Kidney (tissue), 14 donors: ENCODE measurements around the gene BACH2. TPM values are rescaled to one million over a fixed set of nuclear protein-coding genes. Genes with fewer than 3 reads are reported as not detected.

Source experiments
- DNase-seq, 5 donors: peaks; one replicate each; pipeline ENCODE4 v3.0.0-alpha.2; 2013 to 2020
- FAIRE-seq: peaks from 2 replicates; lab custom pipeline; 2012; peaks lifted over from hg19 to GRCh38; lab: Jason Lieb, UNC
- H3K27ac ChIP-seq, 2 donors: one replicate each; pipeline ENCODE4 v1.7.0; 2013; ENCODE audit warnings: low read depth in 2 of 2, low read length in 2 of 2, inconsistent platforms in 1 of 2
- H3K27me3 ChIP-seq: one replicate; pipeline ENCODE4 v1.7.1; 2013; ENCODE audit warnings: low read length, inconsistent platforms; ENCODE audit not compliant: control insufficient read depth, insufficient read depth
- H3K36me3 ChIP-seq, 3 donors: one replicate each; pipeline versions ENCODE4 v1.7.0 to v1.7.1; 2013; ENCODE audit warnings: low read length in 3 of 3, control low read depth in 1 of 3, inconsistent platforms in 1 of 3; ENCODE audit not compliant: insufficient read depth in 3 of 3, control insufficient read depth in 2 of 3
- H3K4me1 ChIP-seq, 3 donors: one replicate each; pipeline versions ENCODE4 v1.7.0 to v1.7.1; 2013; ENCODE audit warnings: low read length in 3 of 3, inconsistent platforms in 1 of 3, low read depth in 1 of 3; ENCODE audit not compliant: control insufficient read depth in 2 of 3, insufficient read depth in 2 of 3
- H3K4me3 ChIP-seq, 3 donors: one replicate each; pipeline versions ENCODE4 v1.7.0 to v1.8.1; 2013; ENCODE audit warnings: low read length in 3 of 3, control low read depth in 1 of 3, inconsistent platforms in 1 of 3
- H3K9ac ChIP-seq, 3 donors: one replicate each; pipeline versions ENCODE4 v1.7.0 to v1.7.1; 2013; ENCODE audit warnings: low read length in 3 of 3, control low read depth in 1 of 3, inconsistent platforms in 1 of 3
- H3K9me3 ChIP-seq, 3 donors: one replicate each; pipeline versions ENCODE4 v1.7.0 to v1.7.1; 2013; ENCODE audit warnings: low read length in 3 of 3, control low read depth in 1 of 3, inconsistent platforms in 1 of 3; ENCODE audit not compliant: control insufficient read depth in 2 of 3, insufficient read depth in 1 of 3
- CTCF ChIP-seq: IDR thresholded peaks from 3 replicates; pipeline ENCODE4 v1.5.1; 2012; ENCODE audit warnings: mild to moderate bottlenecking, moderate library complexity, borderline replicate concordance; ENCODE audit not compliant: insufficient read depth; ENCODE audit errors: extremely low read depth
- intact Hi-C: fragments of 100-400 bp; cut with DNase I; formaldehyde crosslinking; loops from one replicate; pipeline ENCODE4 v1.11.1; 2022
- polyA plus RNA-seq: library from polyadenylated mRNA; stranded (reverse); fragments of 350-450 nt; fragmentation: Illumina TruSeq; extraction: RNeasy Lipid Tissue Mini Kit (QIAGEN cat#74804); gene quantifications from one replicate; pipeline ENCODE4 v1.2.3, GENCODE V29; 2014; ENCODE audit warnings: low read depth, low replicate concordance; ENCODE audit not compliant: insufficient read depth
- total RNA-seq: library from RNA; stranded (reverse); fragmentation: NEBNext Ultra II Directional; extraction: Animal tissue kit (Norgen Biotek cat#: 25700); gene quantifications from one replicate; pipeline ENCODE4 v1.2.1, GENCODE V29; 2021
- donor health status: control.
- donor health status: control.
- donor health status: control.
- donor health status: control.
- donor health status: control.
- donor health status: DM: yes; HTN: yes; CAD: no.
- donor health status: Normal renal cell carcinoma (clear cell type).

Gene BACH2
- total and polyA plus RNA-seq, 2 donors from 2014 or later = 0.32 to 6.9 TPM

DNA sequence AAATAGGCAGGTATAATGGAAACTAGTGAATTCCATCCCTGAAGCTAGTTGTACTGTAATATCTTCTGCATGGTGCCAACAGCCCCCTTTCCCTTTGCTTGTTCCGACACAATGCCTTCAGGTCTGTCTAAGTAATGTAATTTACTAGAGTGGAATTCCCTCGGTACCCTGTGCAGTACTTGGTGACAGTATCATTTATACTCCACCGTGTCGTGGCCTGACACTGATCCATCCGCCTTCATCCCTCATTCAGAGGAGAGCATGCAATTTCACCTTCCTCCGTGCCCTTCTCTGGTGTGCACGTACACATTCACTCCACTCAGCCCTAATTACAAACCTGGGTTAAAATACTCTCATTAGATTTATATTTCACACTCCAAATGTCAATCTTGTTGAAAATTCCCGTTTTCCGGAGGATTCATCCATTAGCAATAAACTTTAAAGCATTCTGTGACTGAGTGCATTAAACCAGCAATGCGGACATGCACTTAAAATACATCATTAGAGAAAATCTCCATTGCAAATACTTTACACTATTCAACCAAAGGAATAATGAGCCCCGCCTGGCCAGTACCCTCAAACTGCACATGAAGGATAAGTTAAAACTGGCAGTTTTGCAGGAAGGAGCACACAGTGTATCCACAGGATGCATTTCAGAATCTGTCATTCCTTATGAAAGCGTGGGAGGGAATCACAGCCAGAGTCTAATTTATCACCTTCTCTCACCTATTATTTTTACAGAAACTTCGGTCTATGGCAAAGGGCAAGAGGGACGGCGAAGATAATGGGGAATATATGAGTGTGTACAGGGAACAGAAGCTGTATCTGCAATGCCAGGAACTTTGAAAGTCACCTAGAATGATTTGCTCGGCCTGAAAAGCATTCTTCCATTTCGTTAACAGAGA, 219.9 kb downstream of the BACH2 start:
- no peak overlapping the region for H3K9ac ChIP-seq
- peak in 2 of 5 donors; percentile 22 to 27 for DNase-seq
- no peaks in the 10 kb centered on the region for H3K4me1 ChIP-seq
- H3K4me3 ChIP-seq = no peak overlapping the region
- no peaks in the 10 kb centered on the region for H3K36me3 ChIP-seq
- H3K27me3 ChIP-seq = no peaks in the 10 kb centered on the region
- intact Hi-C loops = no loop called here
- TF ChIP-seq CTCF = no peak
- H3K27ac ChIP-seq = no peak overlapping the region
- no peaks in the 10 kb centered on the region for H3K9me3 ChIP-seq
- FAIRE-seq = no peak

DNA sequence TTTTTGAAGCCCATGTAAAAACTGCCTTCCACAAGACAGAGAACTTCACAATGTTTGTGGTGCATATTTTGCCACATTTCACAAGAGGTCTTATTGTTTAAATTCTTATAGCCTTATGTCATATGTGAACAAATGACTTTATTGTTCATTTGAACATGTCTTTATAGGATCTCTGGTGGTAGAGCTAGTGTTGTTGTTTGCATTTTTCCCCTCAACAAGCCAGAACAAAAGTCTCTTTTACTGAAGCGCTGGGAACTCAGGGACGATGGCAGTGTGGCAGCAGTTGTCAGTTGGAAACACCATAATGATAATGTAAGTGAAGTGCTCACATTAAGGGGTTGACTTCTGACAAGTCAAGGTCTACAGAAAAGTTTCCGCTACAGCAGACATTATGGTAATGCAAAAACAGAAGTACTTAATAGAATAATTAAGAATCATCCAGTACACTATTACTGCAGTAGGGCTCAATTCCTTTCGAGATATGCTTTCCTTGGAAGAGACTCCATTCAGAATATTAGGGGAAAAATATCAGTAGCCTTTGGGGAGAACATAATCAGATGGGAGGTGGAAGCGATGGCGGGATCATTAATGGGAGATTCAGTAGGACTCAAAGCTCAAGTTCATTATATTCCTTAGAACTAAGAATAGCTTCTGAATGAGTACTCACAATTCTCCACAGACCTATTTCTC, 222.3 kb downstream of the BACH2 start:
- TF ChIP-seq CTCF = no peak
- H3K4me3 ChIP-seq = no peak overlapping the region
- no peaks in the 10 kb centered on the region for H3K27me3 ChIP-seq
- no peaks in the 10 kb centered on the region for H3K36me3 ChIP-seq
- DNase-seq (no peak), FAIRE-seq (no peak)
- no peaks in the 10 kb centered on the region for H3K4me1 ChIP-seq
- intact Hi-C loops = no loop called here
- H3K27ac ChIP-seq = no peak overlapping the region
- no peaks in the 10 kb centered on the region for H3K9me3 ChIP-seq
- no peak overlapping the region for H3K9ac ChIP-seq

DNA sequence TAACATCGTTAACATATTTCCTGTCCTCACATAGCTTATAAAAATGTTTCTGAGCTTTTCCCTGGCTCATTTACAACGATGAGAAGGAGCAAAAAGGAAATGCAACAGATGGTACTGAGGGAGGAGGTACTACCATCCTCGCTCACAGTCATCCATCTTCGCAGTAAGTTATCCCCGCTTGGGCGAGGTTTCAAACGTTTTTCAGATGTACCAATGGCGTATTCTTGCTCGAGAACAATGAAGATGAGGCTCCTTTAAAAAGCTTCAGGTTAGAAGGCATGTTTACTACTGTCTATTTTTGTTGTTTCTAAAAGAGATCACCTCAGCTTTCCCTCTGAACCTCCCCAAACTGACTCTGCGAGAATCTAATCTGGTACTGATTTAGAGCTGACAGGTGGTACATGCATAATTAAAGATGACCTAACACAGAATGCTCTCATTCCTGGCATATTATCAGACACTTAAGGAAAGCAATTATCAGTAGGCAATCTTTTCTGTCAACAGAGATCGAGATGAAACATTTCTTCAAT, 223.6 kb downstream of the BACH2 start:
- intact Hi-C loops = no loop called here
- Histone ChIP-seq H3K4me3 (no peak overlapping the region), H3K9ac (no peak overlapping the region), H3K9me3 (no peaks in the 10 kb centered on the region), H3K36me3 (no peaks in the 10 kb centered on the region), H3K27ac (no peak overlapping the region), H3K27me3 (no peaks in the 10 kb centered on the region), H3K4me1 (no peaks in the 10 kb centered on the region)
- no peak for DNase-seq
- TF ChIP-seq CTCF = no peak
- FAIRE-seq = no peak
